AG20443 (cell line): ENCODE results near the gene ANKDD1B.

Experiments
- DNase-seq: peaks from one replicate; pipeline ENCODE4 v3.0.0; 2012; ENCODE audit warnings: low spot score, mixed read lengths

Gene ANKDD1B

DNA sequence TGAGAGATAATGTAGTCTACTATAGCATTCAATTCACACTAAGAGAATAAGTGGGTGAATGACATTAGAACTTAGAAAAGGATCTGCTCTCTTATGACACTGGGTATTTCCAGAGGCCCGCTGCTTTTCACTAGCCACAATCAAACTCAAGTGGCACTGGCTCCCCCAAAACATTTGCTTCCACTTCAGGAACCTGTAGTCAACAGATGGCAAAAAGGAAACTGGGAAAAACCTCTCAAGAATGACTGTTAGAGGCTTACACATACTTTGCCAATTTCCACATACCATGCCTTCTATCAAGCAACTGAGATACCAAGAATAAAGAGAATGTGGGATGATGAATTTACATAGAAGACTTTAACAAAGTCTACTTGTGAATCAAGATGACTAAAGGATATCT, 94.8 kb downstream of the ANKDD1B start:
- no peak for DNase-seq

GRCh38 chr5:75706775-75707174, 95.5 kb downstream of the ANKDD1B start:
- DNase-seq: no peak

DNA sequence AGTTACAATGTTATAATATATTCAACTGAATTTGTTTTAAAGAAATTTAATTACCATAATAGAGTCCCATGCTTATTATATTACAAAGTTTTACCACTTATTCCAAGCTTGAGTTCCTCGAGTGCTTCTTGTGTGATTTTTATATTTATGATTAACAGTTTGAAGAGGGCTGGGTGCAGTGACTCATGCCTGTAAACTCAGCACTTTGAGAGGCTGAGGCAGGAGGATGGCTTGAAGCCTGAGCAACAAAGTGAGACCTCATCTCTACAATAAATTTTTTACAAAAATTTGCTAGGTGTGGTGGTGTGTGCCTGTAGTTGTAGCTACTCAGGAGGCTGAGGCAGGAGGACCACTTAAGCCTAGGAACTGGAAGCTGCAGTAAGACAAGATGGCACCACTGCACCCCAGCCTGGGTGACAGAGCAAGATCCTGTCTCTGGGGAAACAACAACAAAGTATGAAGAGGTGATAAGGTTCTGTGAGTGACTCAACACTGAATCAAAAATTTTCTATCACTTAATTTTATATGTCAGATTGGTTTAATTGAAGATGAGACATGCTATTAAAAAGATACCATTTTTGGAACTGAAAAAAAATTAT, 96.8 kb downstream of the ANKDD1B start:
- no peak for DNase-seq

DNA sequence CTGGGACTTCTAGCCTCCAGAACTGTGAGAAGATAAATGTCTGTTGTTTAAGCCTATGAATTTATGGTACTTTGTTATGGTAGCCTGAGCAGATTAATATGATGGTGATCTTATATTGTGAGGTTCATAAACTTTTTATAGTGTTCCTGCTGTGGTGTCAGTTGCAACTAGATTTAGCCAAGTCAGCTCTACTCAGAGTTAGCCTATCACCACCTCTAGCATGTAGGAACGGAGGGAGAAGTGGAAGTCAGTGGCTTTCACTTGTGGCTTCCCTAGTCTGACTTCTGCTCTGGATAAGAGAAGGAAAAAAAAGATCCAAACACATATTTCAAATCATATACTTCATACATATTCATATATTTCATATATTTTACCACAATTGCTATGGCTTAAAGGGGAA, 99.4 kb downstream of the ANKDD1B start:
- no peak for DNase-seq

GRCh38 chr5:75711151-75711550, 99.9 kb downstream of the ANKDD1B start:
- no peak for DNase-seq

DNA sequence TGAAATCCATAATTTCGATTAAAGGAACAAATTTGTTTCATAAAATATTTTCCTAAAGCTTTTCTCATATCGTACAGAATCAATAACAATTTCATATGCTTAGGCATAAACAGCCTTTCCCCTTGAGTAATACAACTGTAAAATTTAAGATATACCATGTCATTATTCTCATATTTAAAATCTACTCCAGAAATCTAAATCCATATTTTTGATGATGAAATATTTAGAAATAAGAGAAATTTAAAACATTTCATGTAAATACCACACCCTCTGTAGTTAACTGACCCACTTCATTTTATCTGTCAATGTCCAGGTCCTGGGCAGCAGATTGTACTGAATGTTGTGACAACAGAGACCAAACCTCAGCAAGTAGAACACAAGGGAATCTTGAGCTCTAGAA, 100.8 kb downstream of the ANKDD1B start:
- no peak for DNase-seq

DNA sequence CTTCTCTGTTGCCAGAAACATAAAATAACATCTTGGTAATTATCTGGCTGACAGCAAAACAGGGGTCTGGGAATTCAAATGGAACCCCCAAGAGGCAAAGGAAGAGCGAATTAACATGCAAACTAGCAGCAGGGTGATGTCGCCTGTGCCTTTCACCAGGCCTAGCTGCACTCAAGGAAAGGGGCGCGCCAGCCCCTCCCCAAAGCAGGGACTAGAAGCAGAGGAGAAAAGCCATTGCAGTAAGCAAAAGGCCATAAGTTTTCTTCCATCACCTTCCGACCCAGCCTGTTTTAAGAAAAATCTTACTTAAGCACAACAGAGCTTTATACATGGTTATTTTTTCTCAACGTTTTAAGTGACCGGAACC, 105.4 kb downstream of the ANKDD1B start:
- DNase-seq: no peak

DNA sequence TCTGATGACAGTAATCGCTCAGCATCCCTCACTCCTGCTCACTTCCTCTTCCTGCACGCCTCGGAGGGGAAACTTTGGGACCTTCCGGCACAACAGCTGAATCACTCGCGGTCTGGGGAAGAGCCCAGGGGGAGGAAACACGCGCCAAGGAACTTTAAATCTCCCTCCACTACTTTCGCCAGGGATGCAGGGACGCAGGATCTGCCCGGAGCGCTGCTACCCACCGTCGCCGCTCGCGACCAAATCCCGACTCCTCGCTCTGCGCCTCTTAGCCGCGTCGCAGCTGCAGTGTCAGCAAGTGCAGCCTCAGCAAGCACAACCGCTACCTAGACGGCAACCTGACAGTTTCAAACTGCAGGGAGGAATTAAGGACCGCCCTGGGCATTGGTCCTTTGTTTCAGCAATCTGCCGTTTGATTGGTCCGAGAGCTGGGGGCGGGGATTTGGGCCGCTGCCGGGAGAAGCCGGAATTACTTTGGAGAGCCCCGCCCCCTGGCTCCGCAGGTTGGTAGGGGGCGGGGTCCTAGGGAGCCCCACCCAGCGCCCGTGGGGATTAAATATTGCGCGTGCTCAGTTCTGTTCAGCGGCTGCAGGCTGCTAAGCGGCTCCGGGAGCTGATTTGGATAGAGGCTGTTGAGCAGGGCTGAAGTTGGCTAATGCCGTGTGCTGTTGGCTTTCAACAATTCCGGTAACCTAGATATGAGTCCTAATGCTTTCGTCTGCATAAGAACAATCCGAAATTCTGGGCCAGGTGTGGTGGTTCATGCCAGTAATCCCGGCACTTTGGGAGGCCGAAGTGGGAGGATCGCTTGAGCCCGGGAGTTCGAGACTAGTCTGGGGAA, 106.0 kb downstream of the ANKDD1B start, which contains the start of gene POC5:
POC5 (minus strand) TSS at position 356 of the 841 bp plus-strand sequence. CDS start 4,500 bp downstream, outside the sequence.
- peak; percentile 97 for DNase-seq

GRCh38 chr5:75720882-75721281, 109.6 kb downstream of the ANKDD1B start:
- no peak for DNase-seq
